ENCODE data around the gene PRR33.
"Not testable (repeated sequence)": the region's sequence is repeated elsewhere in the genome, so short reads cannot be mapped to it uniquely, and the experiment has no call there.

The PRR33 gene

GRCh38 chr11:1891831-1892115, at the start of gene PRR33:
TSS of gene PRR33 (minus strand) at chr11:1891895. CDS start at chr11:1890584, 1,311 bp downstream.
- DNase-seq = no peak

GRCh38 chr11:1939788-1940187, 48.1 kb upstream of the PRR33 start:
- not testable (repeated sequence) for DNase-seq

GRCh38 chr11:1939006-1939625, 47.4 kb upstream of the PRR33 start:
- DNase-seq = no peak

GRCh38 chr11:1938343-1939005, 46.8 kb upstream of the PRR33 start:
- DNase-seq = no peak

- no peak for DNase-seq
Observed at GRCh38 chr11:1937616-1938342, 46.1 kb upstream of the PRR33 start.

GRCh38 chr11:1936781-1937615, 45.3 kb upstream of the PRR33 start:
- DNase-seq = no peak

GRCh38 chr11:1936072-1936780, 44.5 kb upstream of the PRR33 start:
- DNase-seq = no peak

GRCh38 chr11:1935156-1936071, 43.7 kb upstream of the PRR33 start:
- DNase-seq = no peak

GRCh38 chr11:1934335-1935155, 42.9 kb upstream of the PRR33 start:
- DNase-seq = no peak

- DNase-seq = no peak
Observed at GRCh38 chr11:1933416-1934334, 42.0 kb upstream of the PRR33 start.

GRCh38 chr11:1932681-1933080, 41.0 kb upstream of the PRR33 start:
- no peak for DNase-seq

GRCh38 chr11:1932105-1932480, 40.4 kb upstream of the PRR33 start:
- DNase-seq = no peak

GRCh38 chr11:1931341-1932104, 39.8 kb upstream of the PRR33 start:
- no peak for DNase-seq

GRCh38 chr11:1930462-1930830, 38.8 kb upstream of the PRR33 start:
- DNase-seq = no peak

GRCh38 chr11:1929621-1930461, 38.1 kb upstream of the PRR33 start:
- DNase-seq = no peak

GRCh38 chr11:1928891-1929541, 37.3 kb upstream of the PRR33 start:
- no peak for DNase-seq

- DNase-seq = no peak
Observed at GRCh38 chr11:1928470-1928890, 36.8 kb upstream of the PRR33 start.

Data from activated effector memory CD4-positive, alpha-beta T cell treated with Interleukin-2 at 50 U/mL for 16 hours (primary cell).